Measurements from ENCODE around the gene SHH.

- TF ChIP-seq, protein P1, sequence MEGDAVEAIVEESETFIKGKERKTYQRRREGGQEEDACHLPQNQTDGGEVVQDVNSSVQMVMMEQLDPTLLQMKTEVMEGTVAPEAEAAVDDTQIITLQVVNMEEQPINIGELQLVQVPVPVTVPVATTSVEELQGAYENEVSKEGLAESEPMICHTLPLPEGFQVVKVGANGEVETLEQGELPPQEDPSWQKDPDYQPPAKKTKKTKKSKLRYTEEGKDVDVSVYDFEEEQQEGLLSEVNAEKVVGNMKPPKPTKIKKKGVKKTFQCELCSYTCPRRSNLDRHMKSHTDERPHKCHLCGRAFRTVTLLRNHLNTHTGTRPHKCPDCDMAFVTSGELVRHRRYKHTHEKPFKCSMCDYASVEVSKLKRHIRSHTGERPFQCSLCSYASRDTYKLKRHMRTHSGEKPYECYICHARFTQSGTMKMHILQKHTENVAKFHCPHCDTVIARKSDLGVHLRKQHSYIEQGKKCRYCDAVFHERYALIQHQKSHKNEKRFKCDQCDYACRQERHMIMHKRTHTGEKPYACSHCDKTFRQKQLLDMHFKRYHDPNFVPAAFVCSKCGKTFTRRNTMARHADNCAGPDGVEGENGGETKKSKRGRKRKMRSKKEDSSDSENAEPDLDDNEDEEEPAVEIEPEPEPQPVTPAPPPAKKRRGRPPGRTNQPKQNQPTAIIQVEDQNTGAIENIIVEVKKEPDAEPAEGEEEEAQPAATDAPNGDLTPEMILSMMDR (IDR thresholded peaks at IDR 0.05; ENCODE audit: poor library complexity, severe bottlenecking), result no peak
- TF ChIP-seq EZH2 (IDR thresholded peaks at IDR 0.05; ENCODE audit: borderline replicate concordance, insufficient read depth, low read length, poor library complexity, severe bottlenecking) (no peak), EP300 (conservative IDR thresholded peaks at IDR 0.05; ENCODE audit: poor library complexity, severe bottlenecking) (no peak), TAF1 (IDR thresholded peaks at IDR 0.05; ENCODE audit: low read depth) (no peak), POLR2AphosphoS5 (IDR thresholded peaks at IDR 0.05) (no peak)
These were observed 9.6 kb upstream of the SHH start for GRCh38 chr7:155821851-155822250.
